ENCODE measurements around the gene DUSP1. TPM values are rescaled to one million over a fixed set of nuclear protein-coding genes. Genes with fewer than 3 reads are reported as not detected.
"Not testable (repeated sequence)": the region's sequence is repeated elsewhere in the genome, so short reads cannot be mapped to it uniquely, and the experiment has no call there.

The DUSP1 gene
- total RNA-seq, 4 donors from 2014 or later: 469 to 701 (median 567) TPM

DNA sequence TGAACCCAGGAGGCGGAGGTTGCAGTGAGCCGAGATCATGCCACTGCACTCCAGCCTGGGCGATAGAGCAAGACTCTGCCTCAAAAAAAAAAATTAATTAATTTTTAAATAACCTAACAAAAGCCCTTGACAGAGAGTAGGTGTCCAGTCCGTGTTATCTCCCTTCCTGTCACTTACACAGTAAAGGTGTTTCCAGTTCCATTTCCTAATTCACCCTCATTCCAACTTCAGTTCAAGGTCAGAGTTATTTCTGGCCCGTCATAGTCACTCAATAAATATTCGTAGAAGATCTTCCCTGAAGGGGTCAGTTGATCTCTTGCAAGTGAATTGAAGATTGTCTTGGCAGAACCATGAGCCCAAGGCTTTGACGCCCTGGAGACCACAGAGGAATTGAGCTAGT lies 46.7 kb upstream of the DUSP1 start:
- intact Hi-C loops (cut with DNase I; ENCODE audit: low total_unique reads): no loop called here
- Histone ChIP-seq H3K27ac (no peak overlapping the region), H3K4me3 (no peak overlapping the region), H3K36me3 (no peaks in the 10 kb centered on the region), H3K27me3 (no peaks in the 10 kb centered on the region), H3K4me1 (peaks cover 6 to 14% (median 10%) of the 10 kb centered on the region in 4 donors), H3K9me3 (no peaks in the 10 kb centered on the region)
- TF ChIP-seq POLR2AphosphoS5 (IDR thresholded peaks at IDR 0.05) (no peak), EP300 (IDR thresholded peaks at IDR 0.05; ENCODE audit: low read depth) (no peak), POLR2A (IDR thresholded peaks at IDR 0.05) (no peak)
- TF ChIP-seq, protein P1, sequence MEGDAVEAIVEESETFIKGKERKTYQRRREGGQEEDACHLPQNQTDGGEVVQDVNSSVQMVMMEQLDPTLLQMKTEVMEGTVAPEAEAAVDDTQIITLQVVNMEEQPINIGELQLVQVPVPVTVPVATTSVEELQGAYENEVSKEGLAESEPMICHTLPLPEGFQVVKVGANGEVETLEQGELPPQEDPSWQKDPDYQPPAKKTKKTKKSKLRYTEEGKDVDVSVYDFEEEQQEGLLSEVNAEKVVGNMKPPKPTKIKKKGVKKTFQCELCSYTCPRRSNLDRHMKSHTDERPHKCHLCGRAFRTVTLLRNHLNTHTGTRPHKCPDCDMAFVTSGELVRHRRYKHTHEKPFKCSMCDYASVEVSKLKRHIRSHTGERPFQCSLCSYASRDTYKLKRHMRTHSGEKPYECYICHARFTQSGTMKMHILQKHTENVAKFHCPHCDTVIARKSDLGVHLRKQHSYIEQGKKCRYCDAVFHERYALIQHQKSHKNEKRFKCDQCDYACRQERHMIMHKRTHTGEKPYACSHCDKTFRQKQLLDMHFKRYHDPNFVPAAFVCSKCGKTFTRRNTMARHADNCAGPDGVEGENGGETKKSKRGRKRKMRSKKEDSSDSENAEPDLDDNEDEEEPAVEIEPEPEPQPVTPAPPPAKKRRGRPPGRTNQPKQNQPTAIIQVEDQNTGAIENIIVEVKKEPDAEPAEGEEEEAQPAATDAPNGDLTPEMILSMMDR (IDR thresholded peaks at IDR 0.05): no peak
- in situ Hi-C loops (cut with MboI; ENCODE audit: low pct_ligation_motif_present in 1 of 4, low pct_unique_long_range_greater_than_20kb in 1 of 4, low sequenced_read_pairs in 3 of 4): no loop called here
- DNase-seq: no peak
- whole genome bisulfite sequencing, 2 donors (ENCODE audit: low coverage in 1 of 2): 68 to 92% methylated on average over 4 to 7 of the region's 7 CpGs

DNA sequence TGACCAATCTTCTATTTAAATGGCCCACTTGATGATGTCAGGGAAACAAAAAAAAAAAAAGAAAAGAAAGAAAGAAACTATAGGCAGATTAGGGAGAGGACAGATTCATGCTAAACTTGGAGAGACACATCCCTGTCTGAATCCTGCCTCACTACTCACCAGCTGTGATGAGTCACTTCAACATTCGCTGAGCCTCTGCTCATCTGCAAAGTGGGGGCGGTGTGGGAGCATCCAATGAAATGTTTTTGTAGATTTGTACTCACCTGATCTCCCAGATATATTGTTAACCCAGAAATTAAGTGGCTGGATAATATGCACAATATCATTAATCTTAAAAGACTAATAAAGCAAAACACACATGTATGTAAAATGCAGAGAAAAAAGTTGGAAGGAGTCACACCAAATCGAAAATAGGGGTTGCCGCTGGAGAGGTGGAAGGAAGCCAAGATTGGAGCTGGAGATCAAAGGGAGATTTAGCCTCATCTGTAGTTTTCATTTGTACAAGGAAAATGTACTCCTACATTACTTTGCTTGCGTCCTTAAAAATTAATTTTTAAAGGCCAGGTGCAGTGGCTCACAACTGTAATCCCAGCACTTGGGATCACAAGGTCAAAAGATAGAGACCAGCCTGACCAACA lies 46.0 kb upstream of the DUSP1 start:
- in situ Hi-C loops (cut with MboI; ENCODE audit: low pct_ligation_motif_present in 1 of 4, low pct_unique_long_range_greater_than_20kb in 1 of 4, low sequenced_read_pairs in 3 of 4): no loop called here

GRCh38 chr5:172815631-172816030 lies 44.6 kb upstream of the DUSP1 start:
- in situ Hi-C loops (cut with MboI; ENCODE audit: low pct_ligation_motif_present in 1 of 4, low pct_unique_long_range_greater_than_20kb in 1 of 4, low sequenced_read_pairs in 3 of 4): no loop called here
- Histone ChIP-seq H3K9me3 (no peaks in the 10 kb centered on the region), H3K27me3 (no peaks in the 10 kb centered on the region), H3K36me3 (no peaks in the 10 kb centered on the region), H3K4me3 (no peak overlapping the region), H3K27ac (no peak overlapping the region), H3K4me1 (peaks cover 6 to 14% (median 10%) of the 10 kb centered on the region in 4 donors)
- TF ChIP-seq, protein P1 (IDR thresholded peaks at IDR 0.05): no peak
- TF ChIP-seq POLR2AphosphoS5 (IDR thresholded peaks at IDR 0.05) (no peak), EP300 (IDR thresholded peaks at IDR 0.05; ENCODE audit: low read depth) (no peak), POLR2A (IDR thresholded peaks at IDR 0.05) (no peak)
- intact Hi-C loops (cut with DNase I; ENCODE audit: low total_unique reads): no loop called here
- DNase-seq: no peak
- WGBS, 2 donors (ENCODE audit: low coverage in 1 of 2): 78 to 79% methylated on average over 3 to 7 of the region's 7 CpGs

More for the DNA sequence above, 46.0 kb upstream of the DUSP1 start:
- Histone ChIP-seq H3K36me3 (no peaks in the 10 kb centered on the region), H3K4me3 (no peak overlapping the region), H3K27ac (no peak overlapping the region), H3K9me3 (no peaks in the 10 kb centered on the region), H3K4me1 (peaks cover 6 to 14% (median 10%) of the 10 kb centered on the region in 4 donors), H3K27me3 (no peaks in the 10 kb centered on the region)
- 54 to 59% methylated on average over 5 of the region's 5 CpGs for WGBS, 2 donors (ENCODE audit: low coverage in 1 of 2)
- intact Hi-C loops (cut with DNase I; ENCODE audit: low total_unique reads): no loop called here
- TF ChIP-seq, protein P1 (IDR thresholded peaks at IDR 0.05): no peak
- no peak for TF ChIP-seq POLR2A (IDR thresholded peaks at IDR 0.05)
- TF ChIP-seq POLR2AphosphoS5 (IDR thresholded peaks at IDR 0.05): no peak
- TF ChIP-seq EP300 (IDR thresholded peaks at IDR 0.05; ENCODE audit: low read depth): no peak
- no peak for DNase-seq

- 86 to 89% methylated on average over 1 to 4 of the region's 4 CpGs for WGBS, 2 donors (ENCODE audit: low coverage in 1 of 2)
- DNase-seq; intact Hi-C loops (cut with DNase I; ENCODE audit: low total_unique reads): not testable (repeated sequence)
Observed at GRCh38 chr5:172810996-172811395, 40.0 kb upstream of the DUSP1 start.

DNA sequence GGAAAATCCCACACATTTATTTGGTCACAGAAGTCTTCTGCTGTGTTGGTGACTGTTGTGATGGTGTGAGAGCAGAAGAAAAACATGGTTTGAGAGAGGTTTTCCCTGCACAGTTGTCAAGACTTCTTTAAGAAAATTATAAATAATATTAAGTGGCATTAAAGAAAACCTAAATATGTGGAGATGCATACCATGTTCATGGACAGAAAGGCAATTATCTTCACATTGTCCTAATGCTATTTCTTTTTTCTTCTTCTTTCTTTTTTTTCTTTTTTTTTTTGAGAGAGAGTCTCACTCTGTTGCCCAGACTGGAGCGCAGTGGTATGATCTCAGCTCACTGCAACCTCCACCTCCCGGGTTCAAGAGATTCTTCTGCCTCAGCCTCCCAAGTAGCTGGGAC lies 38.8 kb upstream of the DUSP1 start:
- Histone ChIP-seq H3K4me3 (no peak overlapping the region), H3K4me1 (peaks cover 0 to 12% (median 5%) of the 10 kb centered on the region in 4 donors), H3K27ac (no peak overlapping the region), H3K27me3 (no peaks in the 10 kb centered on the region), H3K9me3 (peaks cover 0 to 5% of the 10 kb centered on the region in 2 donors), H3K36me3 (no peaks in the 10 kb centered on the region)
- 100% methylated on average over 2 of the region's 2 CpGs; no CpG with 5 or more reads in 1 of the 2 donors for WGBS, 2 donors (ENCODE audit: low coverage in 1 of 2)
- in situ Hi-C loops (cut with MboI; ENCODE audit: low pct_ligation_motif_present in 1 of 4, low pct_unique_long_range_greater_than_20kb in 1 of 4, low sequenced_read_pairs in 3 of 4): no loop called here
- intact Hi-C loops (cut with DNase I; ENCODE audit: low total_unique reads): no loop called here
- DNase-seq: no peak
- TF ChIP-seq EP300 (IDR thresholded peaks at IDR 0.05; ENCODE audit: low read depth): no peak
- no peak for TF ChIP-seq POLR2AphosphoS5 (IDR thresholded peaks at IDR 0.05)
- no peak for TF ChIP-seq POLR2A (IDR thresholded peaks at IDR 0.05)

More at GRCh38 chr5:172810996-172811395, 40.0 kb upstream of the DUSP1 start:
- H3K9me3 ChIP-seq; H3K36me3 ChIP-seq; H3K4me3 ChIP-seq; in situ Hi-C loops (cut with MboI; ENCODE audit: low pct_ligation_motif_present in 1 of 4, low pct_unique_long_range_greater_than_20kb in 1 of 4, low sequenced_read_pairs in 3 of 4); H3K27me3 ChIP-seq; H3K27ac ChIP-seq: not testable (repeated sequence)
- peaks cover 0 to 12% (median 5%) of the 10 kb centered on the region in 4 donors for H3K4me1 ChIP-seq

All from transverse colon (tissue), 4 donors.